IMR-90 (cell line): ENCODE measurements around the gene CEP78. TPM values are rescaled to one million over a fixed set of nuclear protein-coding genes. Genes with fewer than 3 reads are reported as not detected.

Experiments
- ATAC-seq: fragments of 200-7000 bp; cut with Tn5 transposase; 2 replicates; pipeline ENCODE4 v1.9.1; 2020; ENCODE audit warnings: low read depth, mild to moderate bottlenecking, moderate library complexity
- BruUV-seq: library from RNA; stranded (reverse); fragments of 400-500 nt; replicated peaks from 2 replicates; lab custom pipeline; 2021; lab: Mats Ljungman, UMichigan
- CTCF ChIA-PET: fragments of 300-600 bp; formaldehyde crosslinking; extraction: SDS; loops from one replicate; lab custom pipeline; 2021; ENCODE audit warnings: antibody characterized with exemption; lab: Yijun Ruan, JAX
- POLR2A ChIA-PET: fragments of 300-600 bp; sonication (Branson Sonifier 250); formaldehyde crosslinking; loops from one replicate; lab custom pipeline; 2022; ENCODE audit warnings: antibody characterized with exemption; ENCODE audit not compliant: unreplicated experiment; lab: Charles Lee
- DNase-seq: peaks from one replicate; pipeline ENCODE4 v3.0.0; 2013
- H2AFZ ChIP-seq: replicated peaks from 2 replicates; pipeline ENCODE3; 2013; ENCODE audit warnings: low read length, mild to moderate bottlenecking; ENCODE audit not compliant: poor library complexity
- H2AK5ac ChIP-seq: 2 replicates; pipeline ENCODE4 v1.6.1; 2013; ENCODE audit warnings: low read depth, low read length, inconsistent platforms
- H2AK9ac ChIP-seq: replicated peaks from 2 replicates; pipeline ENCODE3; 2013; ENCODE audit warnings: mild to moderate bottlenecking, low read depth, low read length, moderate library complexity; ENCODE audit not compliant: poor library complexity
- H2BK120ac ChIP-seq: 2 replicates; pipeline ENCODE4 v1.6.1; 2013; ENCODE audit warnings: low read depth, low read length, inconsistent platforms
- H2BK15ac ChIP-seq: 3 replicates; pipeline ENCODE4 v1.6.1; 2013; ENCODE audit warnings: low read depth, low read length, inconsistent platforms
- H2BK20ac ChIP-seq: 2 replicates; pipeline ENCODE4 v1.6.1; 2013; ENCODE audit warnings: low read depth, mild to moderate bottlenecking, inconsistent platforms, low read length, moderate library complexity
- H2BK5ac ChIP-seq: 2 replicates; pipeline ENCODE4 v1.6.1; 2013; ENCODE audit warnings: mild to moderate bottlenecking, low read depth, low read length, inconsistent platforms; ENCODE audit not compliant: poor library complexity, severe bottlenecking
- H3K14ac ChIP-seq: replicated peaks from 2 replicates; pipeline ENCODE4 v1.6.1; 2013; ENCODE audit warnings: low read depth, low read length, inconsistent platforms
- H3K18ac ChIP-seq: 2 replicates; pipeline ENCODE4 v1.6.1; 2013; ENCODE audit warnings: low read depth, low read length, control low read depth
- H3K23ac ChIP-seq: 2 replicates; pipeline ENCODE4 v1.6.1; 2013; ENCODE audit warnings: low read depth, low read length, inconsistent platforms
- H3K27ac ChIP-seq: 2 replicates; pipeline ENCODE4 v1.5.1; 2013; ENCODE audit warnings: mild to moderate bottlenecking, control low read depth, low read length; ENCODE audit not compliant: insufficient read depth
- H3K27me3 ChIP-seq: 2 replicates; pipeline ENCODE4 v1.6.1; 2013; ENCODE audit warnings: low read length; ENCODE audit not compliant: control insufficient read depth, insufficient read depth
- H3K36me3 ChIP-seq: 2 replicates; pipeline ENCODE4 v1.6.1; 2013; ENCODE audit warnings: low read length, mixed read lengths; ENCODE audit not compliant: control insufficient read depth, insufficient read depth
- H3K4ac ChIP-seq: 2 replicates; pipeline ENCODE4 v1.6.1; 2013; ENCODE audit warnings: low read depth, low read length, inconsistent platforms
- H3K4me1 ChIP-seq: 2 replicates; pipeline ENCODE4 v1.6.1; 2013; ENCODE audit warnings: low read length, mixed read lengths; ENCODE audit not compliant: control insufficient read depth, insufficient read depth
- H3K4me2 ChIP-seq: 2 replicates; pipeline ENCODE4 v1.6.1; 2013; ENCODE audit warnings: low read depth, mild to moderate bottlenecking, control low read depth, low read length, moderate library complexity
- H3K4me3 ChIP-seq: 2 replicates; pipeline ENCODE4 v1.5.1; 2013; ENCODE audit warnings: low read depth, mild to moderate bottlenecking, control low read depth, low read length, moderate library complexity; ENCODE audit not compliant: insufficient read depth
- H3K56ac ChIP-seq: 2 replicates; pipeline ENCODE4 v1.6.1; 2013; ENCODE audit warnings: low read length, inconsistent platforms; ENCODE audit not compliant: insufficient read depth; ENCODE audit errors: extremely low read depth
- H3K79me1 ChIP-seq, 2 experiments: 2 replicates each; pipeline ENCODE4 v1.6.1; 2013; ENCODE audit warnings: low read length in 2 of 2, inconsistent platforms in 1 of 2, low read depth in 1 of 2
- H3K9ac ChIP-seq: 2 replicates; pipeline ENCODE4 v1.6.1; 2013; ENCODE audit warnings: low read depth, low read length, control low read depth
- H3K9me1 ChIP-seq: 2 replicates; pipeline ENCODE4 v1.6.1; 2013; ENCODE audit warnings: low read length, inconsistent platforms; ENCODE audit not compliant: insufficient read depth
- H3K9me3 ChIP-seq: 2 replicates; pipeline ENCODE4 v1.6.1; 2013; ENCODE audit warnings: low read length; ENCODE audit not compliant: control insufficient read depth, insufficient read depth
- H4K20me1 ChIP-seq: 2 replicates; pipeline ENCODE4 v1.6.1; 2013; ENCODE audit warnings: low read length, inconsistent platforms; ENCODE audit not compliant: insufficient read depth
- H4K5ac ChIP-seq: 2 replicates; pipeline ENCODE4 v1.6.1; 2013; ENCODE audit warnings: mild to moderate bottlenecking, low read depth, low read length, control low read depth
- H4K8ac ChIP-seq, 2 experiments: 2 replicates each; pipeline ENCODE4 v1.6.1; 2013; ENCODE audit warnings: low read depth in 2 of 2, low read length in 2 of 2, control low read depth in 1 of 2, inconsistent platforms in 1 of 2
- H4K91ac ChIP-seq: 2 replicates; pipeline ENCODE4 v1.6.1; 2013; ENCODE audit warnings: low read depth, low read length, inconsistent platforms; ENCODE audit not compliant: insufficient read depth
- BHLHE40 ChIP-seq: fragments of 150-350 bp; IDR thresholded peaks from 2 replicates; pipeline ENCODE4 v1.6.1; 2016; ENCODE audit warnings: mild to moderate bottlenecking, low read depth, low read length
- CEBPB ChIP-seq: IDR thresholded peaks from 2 replicates; pipeline ENCODE4 v1.6.1; 2012; ENCODE audit warnings: low read depth, low read length, improper control_type of control experiment
- CHD1 ChIP-seq: IDR thresholded peaks from 2 replicates; pipeline ENCODE4 v1.6.1; 2012; ENCODE audit warnings: low read depth, low read length, improper control_type of control experiment
- CTCF ChIP-seq: conservative IDR thresholded peaks from 2 replicates; pipeline ENCODE4 v1.5.1; 2012; ENCODE audit warnings: mild to moderate bottlenecking, low read depth, low read length, improper control_type of control experiment
- FOS ChIP-seq: fragments of 150-350 bp; IDR thresholded peaks from 2 replicates; pipeline ENCODE4 v1.6.1; 2016; ENCODE audit warnings: low read depth, low read length
- MAFK ChIP-seq: IDR thresholded peaks from 2 replicates; pipeline ENCODE4 v1.6.1; 2012; ENCODE audit warnings: low read depth, low read length, improper control_type of control experiment
- MAZ ChIP-seq: IDR thresholded peaks from 2 replicates; pipeline ENCODE4 v1.6.1; 2012; ENCODE audit warnings: low read depth, mild to moderate bottlenecking, low read length, improper control_type of control experiment, moderate library complexity, borderline replicate concordance
- MXI1 ChIP-seq: IDR thresholded peaks from 2 replicates; pipeline ENCODE4 v1.6.1; 2012; ENCODE audit warnings: low read depth, mild to moderate bottlenecking, low read length, moderate library complexity, borderline replicate concordance
- NFE2L2 ChIP-seq: fragments of 150-350 bp; IDR thresholded peaks from 2 replicates; pipeline ENCODE4 v1.6.1; 2016; ENCODE audit warnings: low read depth, mild to moderate bottlenecking, low read length
- POLR2A ChIP-seq: IDR thresholded peaks from 2 replicates; pipeline ENCODE4 v1.6.1; 2012; ENCODE audit warnings: mild to moderate bottlenecking, low read depth, low read length
- RAD21 ChIP-seq: IDR thresholded peaks from 2 replicates; pipeline ENCODE4 v1.6.1; 2012; ENCODE audit warnings: low read length, improper control_type of control experiment
- RCOR1 ChIP-seq: IDR thresholded peaks from 2 replicates; pipeline ENCODE4 v1.6.1; 2012; ENCODE audit warnings: mild to moderate bottlenecking, low read length, improper control_type of control experiment; ENCODE audit not compliant: insufficient replicate concordance
- RFX5 ChIP-seq: IDR thresholded peaks from 2 replicates; pipeline ENCODE4 v1.8.0; 2012; ENCODE audit warnings: low read depth, mild to moderate bottlenecking, low read length, moderate library complexity
- SMC3 ChIP-seq: fragments of 150-350 bp; IDR thresholded peaks from 2 replicates; pipeline ENCODE4 v1.6.1; 2016; ENCODE audit warnings: low read depth, mild to moderate bottlenecking, antibody characterized with exemption, low read length, moderate library complexity
- USF2 ChIP-seq: fragments of 150-350 bp; IDR thresholded peaks from 2 replicates; pipeline ENCODE4 v1.6.1; 2017; ENCODE audit warnings: mild to moderate bottlenecking, antibody characterized with exemption, low read length, low read depth
- WGBS, 2 experiments: methylation state at CpG; one replicate each; pipeline versions ENCODE4 v1.1.5 to v1.1.7; 2013; ENCODE audit warnings: missing lambda C conversion rate in 2 of 2; ENCODE audit not compliant: insufficient read length in 1 of 2; ENCODE audit errors: extremely low coverage in 2 of 2; 5-methylcytosine and 5-hydroxymethylcytosine counted together
- dilution Hi-C: fragments of 300-500 bp; cut with HindIII; formaldehyde crosslinking; loops from one replicate; pipeline ENCODE4 v1.14.3; 2018; ENCODE audit warnings: low sequenced_read_pairs; ENCODE audit not compliant: unreplicated experiment
- in situ Hi-C: fragments of 300-500 bp; cut with MboI; formaldehyde crosslinking; loops from 3 replicates; pipeline ENCODE4 v1.14.3; 2019; ENCODE audit warnings: low sequenced_read_pairs, inconsistent platforms, mixed read lengths
- intact Hi-C: fragments of 100-400 bp; cut with micrococcal nuclease; formaldehyde crosslinking; loops from 2 replicates; pipeline ENCODE4 v1.10.0; 2022
- polyA plus RNA-seq, 3 experiments: library from polyadenylated mRNA; depleted of rRNA; stranded (reverse); fragments of >200 nt; gene quantifications; 2 replicates each; pipeline ENCODE4 v1.2.3, GENCODE V29; 2012; ENCODE audit warnings: low replicate concordance in 1 of 3
- total RNA-seq: library from RNA; depleted of rRNA; stranded (reverse); fragments of >200 nt; gene quantifications from 2 replicates; pipeline ENCODE4 v1.2.3, GENCODE V29; 2012
- TF ChIP-seq, protein P1 (sequence below): fragments of 150-350 bp; IDR thresholded peaks from 2 replicates; pipeline ENCODE4 v1.6.1; 2016; ENCODE audit warnings: low read depth, mild to moderate bottlenecking, low read length, moderate library complexity, borderline replicate concordance

CEP78 gene
- total and polyA plus RNA-seq, 2 of the 4 experiments (the other 2 are of a cell fraction), result 9.2 to 18.3 TPM

DNA sequence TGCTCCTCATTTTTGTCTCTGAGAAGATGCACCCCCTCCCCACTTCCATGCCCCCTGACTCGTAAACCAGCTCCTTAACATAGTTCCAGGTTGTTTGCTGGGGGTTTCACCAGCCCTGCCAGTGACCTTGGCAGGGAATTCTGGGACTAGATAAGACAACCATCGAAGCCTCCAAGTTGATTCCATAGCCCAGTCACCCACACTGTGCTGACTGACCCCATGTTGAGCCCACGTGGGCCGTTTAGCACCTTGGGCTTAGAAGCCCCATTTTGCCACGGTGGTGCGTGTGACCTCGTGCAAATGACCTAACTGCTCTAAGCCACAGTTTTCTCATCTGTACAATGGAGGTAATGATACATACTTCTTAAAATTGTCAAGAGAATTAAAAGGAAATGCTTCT is 85.6 kb downstream of the CEP78 start:
- Histone ChIP-seq H3K4me1 (peaks cover 1% of the 10 kb centered on the region; the same call in 1 of the 2 replicates), H2BK120ac (no peak overlapping the region), H2BK15ac (no peak overlapping the region), H4K5ac (no peak overlapping the region), H3K9me3 (no peaks in the 10 kb centered on the region), H3K23ac (no peak overlapping the region), H3K4ac (no peak overlapping the region), H2BK5ac (no peak overlapping the region), H3K27ac (no peak overlapping the region), H2BK20ac (no peak overlapping the region), H3K27me3 (no peaks in the 10 kb centered on the region), H2AK5ac (no peak overlapping the region), H3K36me3 (peaks cover 47% of the 10 kb centered on the region), H3K9me1 (peaks cover 13% of the 10 kb centered on the region), H2AFZ (no peak overlapping the region), H4K8ac (no peak overlapping the region), H3K4me2 (no peak overlapping the region), H2AK9ac (no peak overlapping the region), H4K20me1 (peaks cover 25% of the 10 kb centered on the region; the same call in 1 of the 2 replicates), H3K14ac (no peak overlapping the region), H3K18ac (no peak overlapping the region), H3K9ac (no peak overlapping the region), H3K4me3 (no peak overlapping the region), H4K91ac (no peak overlapping the region), H3K56ac (no peak overlapping the region), H3K79me1 (peaks cover 14 to 32% of the 10 kb centered on the region in 2 experiments; a peak in 3 of 4 replicates)
- CTCF ChIA-PET, result no interaction called here
- DNase-seq (no peak), ATAC-seq (no peak)
- dilution Hi-C loops, result no loop called here
- no TSS peak for BruUV-seq
- TF ChIP-seq CTCF, result no peak
- TF ChIP-seq RAD21, result no peak
- TF ChIP-seq CHD1, result no peak
- TF ChIP-seq SMC3, result no peak
- no peak for TF ChIP-seq RCOR1
- TF ChIP-seq NFE2L2, result no peak
- no peak for TF ChIP-seq CEBPB
- TF ChIP-seq MAFK, result no peak
- no peak for TF ChIP-seq RFX5
- no peak for TF ChIP-seq MXI1
- no peak for TF ChIP-seq MAZ
- no peak for TF ChIP-seq POLR2A
- TF ChIP-seq USF2, result no peak
- TF ChIP-seq, protein P1, sequence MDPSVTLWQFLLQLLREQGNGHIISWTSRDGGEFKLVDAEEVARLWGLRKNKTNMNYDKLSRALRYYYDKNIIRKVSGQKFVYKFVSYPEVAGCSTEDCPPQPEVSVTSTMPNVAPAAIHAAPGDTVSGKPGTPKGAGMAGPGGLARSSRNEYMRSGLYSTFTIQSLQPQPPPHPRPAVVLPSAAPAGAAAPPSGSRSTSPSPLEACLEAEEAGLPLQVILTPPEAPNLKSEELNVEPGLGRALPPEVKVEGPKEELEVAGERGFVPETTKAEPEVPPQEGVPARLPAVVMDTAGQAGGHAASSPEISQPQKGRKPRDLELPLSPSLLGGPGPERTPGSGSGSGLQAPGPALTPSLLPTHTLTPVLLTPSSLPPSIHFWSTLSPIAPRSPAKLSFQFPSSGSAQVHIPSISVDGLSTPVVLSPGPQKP, result no peak
- TF ChIP-seq BHLHE40, result no peak
- TF ChIP-seq FOS, result no peak
- WGBS, 2 experiments, result 100% methylated on average over 1 of the region's 7 CpGs; no CpG with 5 or more reads in 1 of the 2 experiments
- POLR2A ChIA-PET, result no interaction called here
- in situ Hi-C loops, result no loop called here
- intact Hi-C loops, result no loop called here
